DOHH2 (cell line): ENCODE data around the gene ZBTB44.

Experiments used
- CTCF ChIP-seq: fragments of 200-600 bp; sonication (generic); IDR thresholded peaks from one replicate; pipeline ENCODE4 v1.5.1; 2014; ENCODE audit warnings: antibody characterized with exemption, mild to moderate bottlenecking, low read depth, low read length; ENCODE audit not compliant: poor library complexity, severe bottlenecking
- EZH2phosphoT487 ChIP-seq: fragments of 200-600 bp; sonication (generic); IDR thresholded peaks from 2 replicates; pipeline ENCODE4 v1.6.1; 2017; ENCODE audit warnings: borderline replicate concordance, mild to moderate bottlenecking, antibody characterized with exemption, low read length, moderate library complexity, mixed read lengths

GRCh38 chr11:130261571-130261970, 53.1 kb downstream of the ZBTB44 start:
- TF ChIP-seq CTCF (no peak), EZH2phosphoT487 (no peak)
